Measurements from ENCODE around the gene ULK3. TPM values are rescaled to one million over a fixed set of nuclear protein-coding genes. Genes with fewer than 3 reads are reported as not detected.

ULK3 gene, protein sequence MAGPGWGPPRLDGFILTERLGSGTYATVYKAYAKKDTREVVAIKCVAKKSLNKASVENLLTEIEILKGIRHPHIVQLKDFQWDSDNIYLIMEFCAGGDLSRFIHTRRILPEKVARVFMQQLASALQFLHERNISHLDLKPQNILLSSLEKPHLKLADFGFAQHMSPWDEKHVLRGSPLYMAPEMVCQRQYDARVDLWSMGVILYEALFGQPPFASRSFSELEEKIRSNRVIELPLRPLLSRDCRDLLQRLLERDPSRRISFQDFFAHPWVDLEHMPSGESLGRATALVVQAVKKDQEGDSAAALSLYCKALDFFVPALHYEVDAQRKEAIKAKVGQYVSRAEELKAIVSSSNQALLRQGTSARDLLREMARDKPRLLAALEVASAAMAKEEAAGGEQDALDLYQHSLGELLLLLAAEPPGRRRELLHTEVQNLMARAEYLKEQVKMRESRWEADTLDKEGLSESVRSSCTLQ
- 10 to 100 TPM; 34.9 to 72.2 TPM for total RNA-seq

DNA sequence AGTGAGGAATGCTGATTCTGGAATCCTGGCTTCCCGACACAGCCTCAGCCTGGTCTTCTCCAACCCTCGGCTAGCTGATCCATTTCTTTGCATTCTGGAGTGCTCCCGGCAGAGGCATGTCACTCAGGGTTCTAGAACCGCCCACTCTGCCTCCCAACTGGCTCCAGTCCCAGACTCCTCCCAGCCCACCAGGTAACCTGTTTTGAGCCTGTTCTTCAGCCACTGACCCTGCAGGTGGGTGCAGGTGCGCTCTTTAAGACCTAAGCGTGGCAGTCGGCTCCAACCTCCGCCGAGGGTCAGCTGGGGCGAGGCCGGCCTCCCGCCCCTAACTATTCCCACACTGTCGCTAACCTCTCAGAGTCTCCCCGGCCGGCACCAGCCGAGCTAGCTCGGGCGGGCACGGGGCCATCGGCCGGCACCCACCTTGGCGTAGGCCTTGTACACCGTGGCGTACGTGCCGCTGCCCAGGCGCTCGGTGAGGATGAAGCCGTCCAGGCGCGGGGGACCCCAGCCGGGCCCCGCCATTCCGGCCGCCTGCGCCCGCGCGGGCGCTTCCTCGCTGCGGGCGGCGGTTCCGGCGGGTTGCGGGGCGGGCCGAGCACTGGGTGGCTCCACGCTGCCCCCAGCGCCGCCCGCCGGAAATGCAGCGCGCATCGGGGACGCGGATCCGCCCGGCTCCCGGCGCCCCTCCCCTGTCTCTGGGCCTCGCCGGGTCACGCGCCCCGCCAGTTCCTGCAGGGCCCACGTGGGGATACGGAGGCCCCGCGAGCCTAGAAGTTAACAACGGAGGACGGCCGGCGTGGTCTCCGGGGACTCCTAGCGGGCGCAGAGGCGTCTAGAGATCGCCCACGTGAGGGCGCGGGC lies at the start of gene ULK3:
Gene ULK3, minus strand, starts transcription at position 576 of the 864 bp plus-strand sequence. Its CDS starts 51 bp downstream, at position 525.
- H3K27me3 ChIP-seq (replicated peaks; ENCODE audit: insufficient read depth): no peaks in the 10 kb centered on the region
- peak within 1 kb of the TSS; percentile 73 to 76 for H3K27ac ChIP-seq
- DNase-seq (ENCODE audit: low spot score) (peak; percentile 58), ATAC-seq (ENCODE audit: insufficient number of reproducible peaks, low FRiP score, low read depth) (peak; percentile 86)
- peak within 1 kb of the TSS; percentile 96 for H3K4me3 ChIP-seq
- no peaks in the 10 kb centered on the region for H3K9me3 ChIP-seq
- H3K4me1 ChIP-seq (ENCODE audit: control insufficient read depth in 1 of 2, low read depth in 2 of 2): peaks cover 11 to 19% of the 10 kb centered on the region in 2 donors
- TF ChIP-seq, protein P1, sequence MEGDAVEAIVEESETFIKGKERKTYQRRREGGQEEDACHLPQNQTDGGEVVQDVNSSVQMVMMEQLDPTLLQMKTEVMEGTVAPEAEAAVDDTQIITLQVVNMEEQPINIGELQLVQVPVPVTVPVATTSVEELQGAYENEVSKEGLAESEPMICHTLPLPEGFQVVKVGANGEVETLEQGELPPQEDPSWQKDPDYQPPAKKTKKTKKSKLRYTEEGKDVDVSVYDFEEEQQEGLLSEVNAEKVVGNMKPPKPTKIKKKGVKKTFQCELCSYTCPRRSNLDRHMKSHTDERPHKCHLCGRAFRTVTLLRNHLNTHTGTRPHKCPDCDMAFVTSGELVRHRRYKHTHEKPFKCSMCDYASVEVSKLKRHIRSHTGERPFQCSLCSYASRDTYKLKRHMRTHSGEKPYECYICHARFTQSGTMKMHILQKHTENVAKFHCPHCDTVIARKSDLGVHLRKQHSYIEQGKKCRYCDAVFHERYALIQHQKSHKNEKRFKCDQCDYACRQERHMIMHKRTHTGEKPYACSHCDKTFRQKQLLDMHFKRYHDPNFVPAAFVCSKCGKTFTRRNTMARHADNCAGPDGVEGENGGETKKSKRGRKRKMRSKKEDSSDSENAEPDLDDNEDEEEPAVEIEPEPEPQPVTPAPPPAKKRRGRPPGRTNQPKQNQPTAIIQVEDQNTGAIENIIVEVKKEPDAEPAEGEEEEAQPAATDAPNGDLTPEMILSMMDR (IDR thresholded peaks at IDR 0.05): peak; percentile 78
- H3K36me3 ChIP-seq: peaks cover 7% of the 10 kb centered on the region

DNA sequence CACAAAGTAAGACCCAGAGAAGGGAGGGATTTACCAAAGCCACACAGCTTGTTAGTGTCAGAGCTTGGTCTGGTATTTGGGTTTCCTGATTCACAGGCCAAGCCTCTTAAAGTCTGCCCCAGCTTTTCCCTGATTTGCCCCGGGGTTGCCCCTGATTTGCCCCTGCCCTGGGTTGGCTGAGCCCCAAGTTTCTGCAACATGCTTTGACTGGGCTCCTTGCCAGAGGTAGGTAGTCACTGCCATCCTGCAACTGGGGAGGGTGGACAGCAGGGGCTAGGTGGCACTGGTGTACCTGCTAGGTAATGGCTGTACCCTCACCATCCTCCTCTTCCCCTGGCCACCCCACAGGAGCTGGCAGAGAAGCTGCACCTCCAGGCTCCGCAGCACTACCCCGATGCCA lies 49.4 kb upstream of the ULK3 start:
- Histone ChIP-seq H3K27ac (no peak overlapping the region), H3K27me3 (replicated peaks; ENCODE audit: insufficient read depth) (no peaks in the 10 kb centered on the region), H3K36me3 (peaks cover 6% of the 10 kb centered on the region), H3K9me3 (no peaks in the 10 kb centered on the region), H3K4me3 (no peak overlapping the region), H3K4me1 (ENCODE audit: control insufficient read depth in 1 of 2, low read depth in 2 of 2) (peaks cover 12 to 18% of the 10 kb centered on the region in 2 donors)
- TF ChIP-seq, protein P1 (IDR thresholded peaks at IDR 0.05): no peak
- ATAC-seq (ENCODE audit: insufficient number of reproducible peaks, low FRiP score, low read depth) (no peak), DNase-seq (ENCODE audit: low spot score) (no peak)

DNA sequence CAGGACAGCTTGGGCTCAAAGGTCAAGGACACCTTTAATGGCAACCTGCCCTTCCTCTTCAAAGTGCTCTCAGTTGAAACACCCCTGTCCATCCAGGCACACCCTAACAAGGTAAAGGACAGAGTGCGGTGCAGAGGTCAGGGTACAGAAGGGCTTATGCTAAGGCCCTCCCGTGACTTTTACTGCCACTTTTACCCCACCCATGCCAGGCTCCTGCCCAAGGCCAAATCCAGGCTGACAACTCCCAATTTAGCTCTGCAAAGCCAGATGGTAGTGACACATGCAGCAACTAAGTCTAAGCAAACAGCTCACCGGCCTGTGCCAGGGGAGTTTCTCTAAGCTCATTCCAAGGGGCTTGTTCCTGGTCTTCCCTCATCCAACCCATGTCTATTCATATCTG lies 48.5 kb upstream of the ULK3 start:
- no peaks in the 10 kb centered on the region for H3K27me3 ChIP-seq (replicated peaks; ENCODE audit: insufficient read depth)
- DNase-seq (ENCODE audit: low spot score): no peak
- H3K4me3 ChIP-seq: no peak overlapping the region
- no peaks in the 10 kb centered on the region for H3K9me3 ChIP-seq
- H3K27ac ChIP-seq: no peak overlapping the region
- peaks cover 12 to 18% of the 10 kb centered on the region in 2 donors for H3K4me1 ChIP-seq (ENCODE audit: control insufficient read depth in 1 of 2, low read depth in 2 of 2)
- H3K36me3 ChIP-seq: peaks cover 6% of the 10 kb centered on the region
- ATAC-seq (ENCODE audit: insufficient number of reproducible peaks, low FRiP score, low read depth): no peak
- TF ChIP-seq, protein P1 (IDR thresholded peaks at IDR 0.05): no peak

DNA sequence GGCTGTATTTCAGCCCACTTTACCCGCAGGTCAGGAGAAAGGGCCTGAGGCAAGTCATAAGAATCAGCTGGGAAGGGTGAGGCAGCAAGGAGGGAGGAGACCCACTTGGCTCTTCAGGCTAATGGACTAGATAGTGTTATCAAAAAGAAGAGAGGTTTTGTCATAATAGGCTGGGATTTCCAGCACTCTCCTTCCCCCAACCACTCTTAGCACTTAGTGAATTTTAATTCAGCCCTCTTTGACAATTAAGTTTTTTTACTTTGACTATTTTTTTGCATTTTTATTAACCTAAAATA lies 47.7 kb upstream of the ULK3 start:
- H3K27ac ChIP-seq: peak overlapping the region; percentile 57 to 71
- no peak for ATAC-seq (ENCODE audit: insufficient number of reproducible peaks, low FRiP score, low read depth)

More for the DNA sequence above, 47.7 kb upstream of the ULK3 start:
- TF ChIP-seq, protein P1 (IDR thresholded peaks at IDR 0.05): no peak
- H3K4me1 ChIP-seq (ENCODE audit: control insufficient read depth in 1 of 2, low read depth in 2 of 2): peaks cover 12 to 18% of the 10 kb centered on the region in 2 donors
- no peaks in the 10 kb centered on the region for H3K27me3 ChIP-seq (replicated peaks; ENCODE audit: insufficient read depth)
- no peak for DNase-seq (ENCODE audit: low spot score)
- peak overlapping the region; percentile 92 for H3K4me3 ChIP-seq
- H3K36me3 ChIP-seq: peaks cover 6% of the 10 kb centered on the region
- no peaks in the 10 kb centered on the region for H3K9me3 ChIP-seq

Data from thoracic aorta (tissue), 2 donors.